ENCODE data around the gene RASSF1.
A peak's percentile ranks its signal among the peaks of the same experiment; 100 is the strongest.

RASSF1 gene

GRCh38 chr3:50299929-50300680, 40.5 kb downstream of the RASSF1 start:
- no peak for DNase-seq (ENCODE audit: low read depth)

GRCh38 chr3:50299638-50299928, 41.1 kb downstream of the RASSF1 start:
- no peak for DNase-seq (ENCODE audit: low read depth)

- DNase-seq (ENCODE audit: low read depth): peak; percentile 98
Measured at GRCh38 chr3:50298836-50299637, 41.6 kb downstream of the RASSF1 start, which contains the start of the genes HYAL3 and NAA80. TSS of gene HYAL3 (minus strand) at chr3:50299405. CDS start at chr3:50295602, 3,803 bp downstream. TSS of gene NAA80 (minus strand) at chr3:50299405. CDS start at chr3:50297463, 1,942 bp downstream.

GRCh38 chr3:50297896-50298725, 42.5 kb downstream of the RASSF1 start:
- DNase-seq (ENCODE audit: low read depth): no peak

GRCh38 chr3:50297384-50297775, 43.3 kb downstream of the RASSF1 start:
- DNase-seq (ENCODE audit: low read depth): no peak

GRCh38 chr3:50296721-50297383, 43.8 kb downstream of the RASSF1 start:
- no peak for DNase-seq (ENCODE audit: low read depth)

GRCh38 chr3:50295553-50296431, 44.8 kb downstream of the RASSF1 start:
- no peak for DNase-seq (ENCODE audit: low read depth)

GRCh38 chr3:50294492-50295403, 45.9 kb downstream of the RASSF1 start:
- no peak for DNase-seq (ENCODE audit: low read depth)

GRCh38 chr3:50294089-50294488, 46.5 kb downstream of the RASSF1 start:
- DNase-seq (ENCODE audit: low read depth): no peak

GRCh38 chr3:50293079-50293801, 47.4 kb downstream of the RASSF1 start:
- DNase-seq (ENCODE audit: low read depth): no peak

GRCh38 chr3:50292159-50293078, 48.2 kb downstream of the RASSF1 start, which contains the start of gene IFRD2:
TSS of gene IFRD2 (minus strand) at chr3:50292429. CDS start at chr3:50292274, 155 bp downstream.
- peak; percentile 91 for DNase-seq (ENCODE audit: low read depth)

GRCh38 chr3:50290161-50290641, 50.4 kb downstream of the RASSF1 start:
- no peak for DNase-seq (ENCODE audit: low read depth)

GRCh38 chr3:50289130-50289529, 51.5 kb downstream of the RASSF1 start:
- DNase-seq (ENCODE audit: low read depth): no peak

GRCh38 chr3:50288387-50289007, 52.1 kb downstream of the RASSF1 start:
- DNase-seq (ENCODE audit: low read depth): no peak

- no peak for DNase-seq (ENCODE audit: low read depth)
Measured at GRCh38 chr3:50287262-50287661, 53.4 kb downstream of the RASSF1 start.

- DNase-seq (ENCODE audit: low read depth): no peak
Measured at GRCh38 chr3:50286322-50287227, 54.1 kb downstream of the RASSF1 start.
